ENCODE data around the gene GHSR. TPM values are rescaled to one million over a fixed set of nuclear protein-coding genes. Genes with fewer than 3 reads are reported as not detected.

Gene GHSR
- polyA plus RNA-seq, 1 of the 3 experiments (the other 2 are of a cell fraction): not detected

DNA sequence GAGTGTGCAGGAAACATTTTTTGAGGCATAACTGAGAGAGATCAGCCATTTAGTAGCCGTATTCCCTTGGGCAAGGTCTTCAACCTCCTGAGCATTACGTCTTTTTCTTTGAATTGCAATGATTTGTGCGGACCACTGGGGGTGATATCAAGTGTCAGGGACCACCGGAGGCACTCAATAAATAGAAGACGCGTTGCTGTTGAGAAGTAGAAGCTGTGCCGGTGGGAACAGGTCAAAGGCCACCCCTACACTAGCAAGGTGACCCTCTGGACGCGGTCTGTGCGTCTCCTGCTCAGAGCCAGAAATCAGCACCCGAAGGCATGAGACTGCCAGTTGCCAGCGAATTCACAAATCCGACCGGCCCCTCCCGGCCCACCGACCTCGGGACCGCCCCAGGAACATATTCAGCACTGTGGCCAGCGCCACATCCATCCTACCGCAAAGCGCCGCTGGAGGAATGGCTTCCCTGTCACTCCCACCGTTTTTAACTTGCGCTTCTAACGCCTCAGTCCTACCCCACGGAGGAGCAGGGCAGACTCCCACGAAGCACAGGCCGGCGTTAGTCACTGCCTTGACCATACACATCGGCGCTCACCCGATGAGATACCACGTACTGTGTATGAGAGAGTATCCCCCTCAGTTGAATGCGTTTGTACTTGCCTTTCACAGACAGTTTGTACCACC lies 1.4 kb upstream of the GHSR start:
- DNase-seq: peak; percentile 50
- H3K4me1 ChIP-seq (ENCODE audit: control insufficient read depth in 1 of 2, insufficient read depth in 2 of 2, low read depth in 1 of 2, low read length in 1 of 2): peaks cover 0 to 13% of the 10 kb centered on the region in 2 experiments; a peak in 1 of 4 replicates
- CTCF ChIA-PET: interaction anchor here (0.7 to 2.1 kb wide), 3 partner anchors 11 to 92 kb away, joined by 3 to 13 read pairs (median 3); no protein-coding TSS in a partner anchor
- H3K9me2 ChIP-seq: no peaks in the 10 kb centered on the region
- peaks cover 4% of the 10 kb centered on the region for H3F3A ChIP-seq (replicated peaks; ENCODE audit: insufficient read depth)
- H3K9me3 ChIP-seq: no peaks in the 10 kb centered on the region
- TF ChIP-seq, protein P1, sequence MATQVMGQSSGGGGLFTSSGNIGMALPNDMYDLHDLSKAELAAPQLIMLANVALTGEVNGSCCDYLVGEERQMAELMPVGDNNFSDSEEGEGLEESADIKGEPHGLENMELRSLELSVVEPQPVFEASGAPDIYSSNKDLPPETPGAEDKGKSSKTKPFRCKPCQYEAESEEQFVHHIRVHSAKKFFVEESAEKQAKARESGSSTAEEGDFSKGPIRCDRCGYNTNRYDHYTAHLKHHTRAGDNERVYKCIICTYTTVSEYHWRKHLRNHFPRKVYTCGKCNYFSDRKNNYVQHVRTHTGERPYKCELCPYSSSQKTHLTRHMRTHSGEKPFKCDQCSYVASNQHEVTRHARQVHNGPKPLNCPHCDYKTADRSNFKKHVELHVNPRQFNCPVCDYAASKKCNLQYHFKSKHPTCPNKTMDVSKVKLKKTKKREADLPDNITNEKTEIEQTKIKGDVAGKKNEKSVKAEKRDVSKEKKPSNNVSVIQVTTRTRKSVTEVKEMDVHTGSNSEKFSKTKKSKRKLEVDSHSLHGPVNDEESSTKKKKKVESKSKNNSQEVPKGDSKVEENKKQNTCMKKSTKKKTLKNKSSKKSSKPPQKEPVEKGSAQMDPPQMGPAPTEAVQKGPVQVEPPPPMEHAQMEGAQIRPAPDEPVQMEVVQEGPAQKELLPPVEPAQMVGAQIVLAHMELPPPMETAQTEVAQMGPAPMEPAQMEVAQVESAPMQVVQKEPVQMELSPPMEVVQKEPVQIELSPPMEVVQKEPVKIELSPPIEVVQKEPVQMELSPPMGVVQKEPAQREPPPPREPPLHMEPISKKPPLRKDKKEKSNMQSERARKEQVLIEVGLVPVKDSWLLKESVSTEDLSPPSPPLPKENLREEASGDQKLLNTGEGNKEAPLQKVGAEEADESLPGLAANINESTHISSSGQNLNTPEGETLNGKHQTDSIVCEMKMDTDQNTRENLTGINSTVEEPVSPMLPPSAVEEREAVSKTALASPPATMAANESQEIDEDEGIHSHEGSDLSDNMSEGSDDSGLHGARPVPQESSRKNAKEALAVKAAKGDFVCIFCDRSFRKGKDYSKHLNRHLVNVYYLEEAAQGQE (IDR thresholded peaks at IDR 0.05; ENCODE audit: low read depth, low read length): peak; percentile 99
- no peak for TF ChIP-seq FOSL2 (IDR thresholded peaks at IDR 0.05; ENCODE audit: borderline replicate concordance, low read depth)
- no peak for TF ChIP-seq GATA2 (CRISPR knock-in tag; IDR thresholded peaks at IDR 0.05)
- TF ChIP-seq NRF1 (IDR thresholded peaks at IDR 0.05; ENCODE audit: low read depth, low read length): no peak
- no peak for TF ChIP-seq CHD2 (IDR thresholded peaks at IDR 0.05; ENCODE audit: low read length, partially characterized antibody)
- TF ChIP-seq SIN3A (IDR thresholded peaks at IDR 0.05; ENCODE audit: borderline replicate concordance, low read depth, low read length): no peak
- TF ChIP-seq RCOR1 (IDR thresholded peaks at IDR 0.05; ENCODE audit: low read length): no peak
- no peaks in the 10 kb centered on the region for H3K79me2 ChIP-seq (ENCODE audit: insufficient read depth)
- no peaks in the 10 kb centered on the region for H3K36me3 ChIP-seq (replicated peaks in 1 of 2; ENCODE audit: control insufficient read depth in 1 of 2, insufficient read depth in 2 of 2, low read length in 1 of 2)
- POLR2A ChIA-PET: no interaction called here
- H2AFZ ChIP-seq (ENCODE audit: low read depth): no peak overlapping the region
- 35% methylated on average over 31 of the region's 34 CpGs for WGBS (ENCODE audit: low lambda C conversion rate)
- no peak overlapping the region for H3K9ac ChIP-seq
- peak overlapping the region; percentile 24 to 45; a peak in 2 of 4 replicates for H3K4me3 ChIP-seq (ENCODE audit: low read depth in 2 of 2, low read length in 1 of 2)
- no peak overlapping the region for H3K27ac ChIP-seq (ENCODE audit: low read depth in 2 of 2, low read length in 1 of 2)
- peaks cover 26% of the 10 kb centered on the region for H3K27me3 ChIP-seq (ENCODE audit: insufficient read depth)
- H3K4me2 ChIP-seq: peak overlapping the region; percentile 48
- no peaks in the 10 kb centered on the region for H4K20me1 ChIP-seq (ENCODE audit: insufficient read depth)

GRCh38 chr3:172448661-172449465 lies 607 bp upstream of the GHSR start:
- Histone ChIP-seq H3K27me3 (ENCODE audit: insufficient read depth) (peaks cover 26% of the 10 kb centered on the region), H3F3A (replicated peaks; ENCODE audit: insufficient read depth) (no peaks in the 10 kb centered on the region)
- CTCF ChIA-PET: interaction anchor here (0.6 to 2.1 kb wide), 5 partner anchors 11 to 108 kb away, joined by 3 to 13 read pairs (median 3); no protein-coding TSS in a partner anchor
- no peak for TF ChIP-seq TCF12 (IDR thresholded peaks at IDR 0.05)
- no peak for TF ChIP-seq GABPA (IDR thresholded peaks at IDR 0.05; ENCODE audit: low read depth)
- no peak for TF ChIP-seq FOXM1 (IDR thresholded peaks at IDR 0.05; ENCODE audit: low read depth)
- no peak for TF ChIP-seq SIN3A (IDR thresholded peaks at IDR 0.05; ENCODE audit: borderline replicate concordance, low read depth, low read length)
- TF ChIP-seq, protein P2, sequence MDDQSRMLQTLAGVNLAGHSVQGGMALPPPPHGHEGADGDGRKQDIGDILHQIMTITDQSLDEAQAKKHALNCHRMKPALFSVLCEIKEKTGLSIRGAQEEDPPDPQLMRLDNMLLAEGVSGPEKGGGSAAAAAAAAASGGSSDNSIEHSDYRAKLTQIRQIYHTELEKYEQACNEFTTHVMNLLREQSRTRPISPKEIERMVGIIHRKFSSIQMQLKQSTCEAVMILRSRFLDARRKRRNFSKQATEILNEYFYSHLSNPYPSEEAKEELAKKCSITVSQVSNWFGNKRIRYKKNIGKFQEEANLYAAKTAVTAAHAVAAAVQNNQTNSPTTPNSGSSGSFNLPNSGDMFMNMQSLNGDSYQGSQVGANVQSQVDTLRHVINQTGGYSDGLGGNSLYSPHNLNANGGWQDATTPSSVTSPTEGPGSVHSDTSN (IDR thresholded peaks at IDR 0.05): no peak
- TF ChIP-seq, protein P3, sequence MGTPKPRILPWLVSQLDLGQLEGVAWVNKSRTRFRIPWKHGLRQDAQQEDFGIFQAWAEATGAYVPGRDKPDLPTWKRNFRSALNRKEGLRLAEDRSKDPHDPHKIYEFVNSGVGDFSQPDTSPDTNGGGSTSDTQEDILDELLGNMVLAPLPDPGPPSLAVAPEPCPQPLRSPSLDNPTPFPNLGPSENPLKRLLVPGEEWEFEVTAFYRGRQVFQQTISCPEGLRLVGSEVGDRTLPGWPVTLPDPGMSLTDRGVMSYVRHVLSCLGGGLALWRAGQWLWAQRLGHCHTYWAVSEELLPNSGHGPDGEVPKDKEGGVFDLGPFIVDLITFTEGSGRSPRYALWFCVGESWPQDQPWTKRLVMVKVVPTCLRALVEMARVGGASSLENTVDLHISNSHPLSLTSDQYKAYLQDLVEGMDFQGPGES (IDR thresholded peaks at IDR 0.05; ENCODE audit: low read depth, low read length): no peak
- no peak for TF ChIP-seq YY1 (IDR thresholded peaks at IDR 0.05; ENCODE audit: low read depth)
- TF ChIP-seq MAX (IDR thresholded peaks at IDR 0.05; ENCODE audit: low read depth): no peak
- TF ChIP-seq, protein P4, sequence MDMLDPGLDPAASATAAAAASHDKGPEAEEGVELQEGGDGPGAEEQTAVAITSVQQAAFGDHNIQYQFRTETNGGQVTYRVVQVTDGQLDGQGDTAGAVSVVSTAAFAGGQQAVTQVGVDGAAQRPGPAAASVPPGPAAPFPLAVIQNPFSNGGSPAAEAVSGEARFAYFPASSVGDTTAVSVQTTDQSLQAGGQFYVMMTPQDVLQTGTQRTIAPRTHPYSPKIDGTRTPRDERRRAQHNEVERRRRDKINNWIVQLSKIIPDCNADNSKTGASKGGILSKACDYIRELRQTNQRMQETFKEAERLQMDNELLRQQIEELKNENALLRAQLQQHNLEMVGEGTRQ (IDR thresholded peaks at IDR 0.05; ENCODE audit: borderline replicate concordance, low read depth, low read length): no peak
- TF ChIP-seq EZH2phosphoT487 (IDR thresholded peaks at IDR 0.05; ENCODE audit: borderline replicate concordance, low read depth): no peak
- TF ChIP-seq MXI1 (IDR thresholded peaks at IDR 0.05; ENCODE audit: low read depth, low read length): no peak
- TF ChIP-seq JUND (IDR thresholded peaks at IDR 0.05): no peak

More at GRCh38 chr3:172448661-172449465, 607 bp upstream of the GHSR start:
- H3K79me2 ChIP-seq (ENCODE audit: insufficient read depth): no peaks in the 10 kb centered on the region
- peaks cover 0 to 13% of the 10 kb centered on the region in 2 experiments; a peak in 1 of 4 replicates for H3K4me1 ChIP-seq (ENCODE audit: control insufficient read depth in 1 of 2, insufficient read depth in 2 of 2, low read depth in 1 of 2, low read length in 1 of 2)
- 19% methylated on average over 29 of the region's 43 CpGs for WGBS (ENCODE audit: low lambda C conversion rate)
- no peaks in the 10 kb centered on the region for H3K36me3 ChIP-seq (replicated peaks in 1 of 2; ENCODE audit: control insufficient read depth in 1 of 2, insufficient read depth in 2 of 2, low read length in 1 of 2)
- no peak overlapping the region for H2AFZ ChIP-seq (ENCODE audit: low read depth)
- POLR2A ChIA-PET: no interaction called here
- no peak overlapping the region for H3K27ac ChIP-seq (ENCODE audit: low read depth in 2 of 2, low read length in 1 of 2)
- H4K20me1 ChIP-seq (ENCODE audit: insufficient read depth): no peaks in the 10 kb centered on the region
- peak; percentile 60 for DNase-seq
- H3K4me3 ChIP-seq (ENCODE audit: low read depth in 2 of 2, low read length in 1 of 2): peak overlapping the region in 1 of 2 experiments; percentile 24; a peak in 1 of 4 replicates
- H3K4me2 ChIP-seq: peak overlapping the region; percentile 48
- no peaks in the 10 kb centered on the region for H3K9me3 ChIP-seq
- no peak overlapping the region for H3K9ac ChIP-seq
- H3K9me2 ChIP-seq: no peaks in the 10 kb centered on the region

Data from SK-N-SH (cell line).